Measurements from ENCODE around the gene ZNF76.

The ZNF76 gene

DNA sequence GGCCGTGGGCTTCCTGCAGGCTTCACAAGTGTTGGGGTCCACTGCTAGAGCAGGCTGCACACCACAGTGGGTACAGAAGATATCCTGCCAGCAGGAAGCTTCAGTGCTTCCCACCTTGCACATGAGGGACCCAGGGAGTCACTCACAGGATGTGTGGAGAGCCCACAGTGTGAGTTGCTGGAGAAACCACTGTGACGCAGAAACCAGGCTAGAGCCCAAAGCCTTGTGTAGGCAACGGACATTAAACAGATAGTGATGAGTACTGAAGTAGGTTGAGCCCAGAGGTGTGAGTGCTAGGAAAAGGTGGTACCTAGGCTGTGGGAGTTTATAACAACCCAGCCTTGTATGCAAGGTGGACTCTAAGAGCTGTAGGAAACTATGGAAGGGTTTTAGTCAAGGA is 19.2 kb downstream of the ZNF76 start:
- no peak for TF ChIP-seq CTCF (IDR thresholded peaks at IDR 0.05; ENCODE audit: low read depth, low read length)
- Histone ChIP-seq H3K9me3 (no peaks in the 10 kb centered on the region), H3K4me1 (no peaks in the 10 kb centered on the region), H3K4me3 (ENCODE audit: low read depth, low read length) (no peak overlapping the region), H3K27me3 (no peaks in the 10 kb centered on the region), H3K36me3 (no peaks in the 10 kb centered on the region)
- no peak for DNase-seq

- Histone ChIP-seq H3K4me3 (ENCODE audit: low read depth, low read length) (no peak overlapping the region), H3K27me3 (no peaks in the 10 kb centered on the region), H3K9me3 (no peaks in the 10 kb centered on the region), H3K36me3 (peaks cover under 1% of the 10 kb centered on the region; the same call in 1 of the 2 replicates), H3K4me1 (no peaks in the 10 kb centered on the region; the same call in 1 of the 2 replicates)
- DNase-seq = no peak
- no peak for TF ChIP-seq CTCF (IDR thresholded peaks at IDR 0.05; ENCODE audit: low read depth, low read length)
Observed at GRCh38 chr6:35280903-35281302, 21.4 kb downstream of the ZNF76 start.

DNA sequence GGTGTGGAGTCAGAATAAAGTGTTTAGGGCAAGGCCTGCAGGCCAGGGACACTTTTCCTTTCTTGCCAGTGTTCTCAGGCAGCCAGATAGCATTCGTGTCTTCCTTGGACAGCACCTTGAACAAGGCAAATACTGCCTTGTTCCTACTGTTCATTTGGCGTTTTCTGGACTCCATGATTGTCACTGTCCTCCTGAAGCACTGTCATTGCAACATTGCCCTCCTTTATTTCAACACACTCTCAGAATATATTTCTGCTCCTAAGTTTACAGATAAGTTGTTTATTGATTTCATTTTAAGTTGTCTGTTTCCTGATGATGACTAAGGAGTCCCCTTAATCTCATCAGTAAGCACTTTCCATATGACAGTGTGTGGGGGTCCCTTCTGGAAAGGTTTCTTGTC is 22.9 kb downstream of the ZNF76 start:
- H3K9me3 ChIP-seq = no peaks in the 10 kb centered on the region
- H3K4me1 ChIP-seq = no peaks in the 10 kb centered on the region; the same call in 1 of the 2 replicates
- TF ChIP-seq CTCF (IDR thresholded peaks at IDR 0.05; ENCODE audit: low read depth, low read length) = no peak
- H3K36me3 ChIP-seq = peaks cover 13% of the 10 kb centered on the region; the same call in 1 of the 2 replicates
- no peak for DNase-seq
- H3K4me3 ChIP-seq (ENCODE audit: low read depth, low read length) = no peak overlapping the region
- H3K27me3 ChIP-seq = no peaks in the 10 kb centered on the region

GRCh38 chr6:35283361-35283760 is 23.8 kb downstream of the ZNF76 start:
- no peak for TF ChIP-seq CTCF (IDR thresholded peaks at IDR 0.05; ENCODE audit: low read depth, low read length)

GRCh38 chr6:35287671-35288396 is 28.3 kb downstream of the ZNF76 start:
- no peak for TF ChIP-seq CTCF (IDR thresholded peaks at IDR 0.05; ENCODE audit: low read depth, low read length)
- DNase-seq = no peak
- Histone ChIP-seq H3K27me3 (no peaks in the 10 kb centered on the region), H3K4me1 (no peaks in the 10 kb centered on the region; the same call in 1 of the 2 replicates), H3K4me3 (ENCODE audit: low read depth, low read length) (no peak overlapping the region), H3K36me3 (peaks cover 13% of the 10 kb centered on the region), H3K9me3 (no peaks in the 10 kb centered on the region)

More at GRCh38 chr6:35283361-35283760, 23.8 kb downstream of the ZNF76 start:
- no peaks in the 10 kb centered on the region; the same call in 1 of the 2 replicates for H3K4me1 ChIP-seq
- no peak overlapping the region for H3K4me3 ChIP-seq (ENCODE audit: low read depth, low read length)
- no peaks in the 10 kb centered on the region for H3K9me3 ChIP-seq
- H3K27me3 ChIP-seq = no peaks in the 10 kb centered on the region
- peaks cover 13% of the 10 kb centered on the region for H3K36me3 ChIP-seq
- DNase-seq = no peak

GRCh38 chr6:35288834-35289233 is 29.3 kb downstream of the ZNF76 start:
- TF ChIP-seq CTCF (IDR thresholded peaks at IDR 0.05; ENCODE audit: low read depth, low read length) = no peak
- no peaks in the 10 kb centered on the region; the same call in 1 of the 2 replicates for H3K4me1 ChIP-seq
- H3K4me3 ChIP-seq (ENCODE audit: low read depth, low read length) = no peak overlapping the region
- H3K36me3 ChIP-seq = peaks cover 13% of the 10 kb centered on the region
- no peaks in the 10 kb centered on the region for H3K27me3 ChIP-seq
- H3K9me3 ChIP-seq = no peaks in the 10 kb centered on the region
- no peak for DNase-seq
